Activated gamma-delta T cell treated with Interleukin-2 at 50 U/mL for 16 hours (primary cell): ENCODE data around the gene DMBX1.

ENCODE experiments used
- DNase-seq: peaks from one replicate; pipeline ENCODE4 v3.0.0-alpha.2; 2020

The DMBX1 gene

GRCh38 chr1:46461017-46461808 is 28.4 kb upstream of the DMBX1 start:
- DNase-seq, result no peak

DNA sequence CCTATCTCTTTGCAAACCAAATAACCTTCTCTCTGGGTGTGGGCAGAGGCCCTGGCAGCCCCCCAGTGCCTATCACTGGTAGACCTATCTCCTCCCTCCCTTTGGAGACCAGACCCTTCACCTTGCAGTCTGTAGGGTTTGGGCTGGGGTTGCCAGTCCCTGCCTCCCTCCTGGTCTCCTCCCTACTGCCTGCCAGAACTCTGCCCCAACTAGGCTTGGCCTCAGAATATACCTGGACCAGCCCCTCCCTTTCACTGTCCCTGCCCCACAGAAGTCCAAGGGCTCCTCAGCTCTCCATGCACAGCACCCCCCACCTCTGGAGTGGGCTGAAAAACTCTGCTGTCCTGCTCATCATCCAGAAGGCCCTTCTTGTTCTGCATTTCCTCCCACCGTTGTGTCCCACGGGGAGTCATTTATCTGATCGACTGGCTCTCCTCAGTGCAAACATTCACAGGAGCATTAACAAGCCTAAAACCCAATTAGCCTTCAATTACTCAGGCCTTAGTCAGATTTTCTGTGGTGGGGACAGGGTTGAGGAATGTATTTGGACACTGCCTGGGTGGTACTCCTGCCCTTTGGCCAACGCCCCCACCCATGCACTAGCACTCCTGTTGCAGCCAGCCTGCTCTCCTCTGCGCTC is 27.7 kb upstream of the DMBX1 start:
- DNase-seq, result no peak

GRCh38 chr1:46464013-46464548 is 25.6 kb upstream of the DMBX1 start:
- no peak for DNase-seq

DNA sequence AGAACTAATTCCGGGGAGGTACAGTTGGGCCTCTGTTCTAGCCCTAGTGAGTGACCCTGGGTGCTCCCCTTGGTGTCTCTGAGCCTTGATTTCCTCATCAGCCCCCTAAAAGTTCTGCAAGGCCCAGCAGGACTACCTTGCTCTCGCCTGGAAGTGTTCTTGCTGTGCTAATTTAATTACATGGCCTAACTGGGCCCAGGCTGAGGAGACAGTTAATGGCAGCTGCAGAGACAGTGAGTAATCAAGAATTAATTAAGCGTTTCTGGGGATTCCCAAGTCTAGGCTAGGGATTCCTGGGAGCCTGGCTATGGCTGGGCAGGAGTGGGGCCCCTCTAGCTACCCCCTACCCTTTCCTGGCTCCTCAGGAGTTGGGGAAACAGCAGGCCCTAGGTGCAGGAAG is 24.7 kb upstream of the DMBX1 start:
- no peak for DNase-seq

- DNase-seq, result no peak
Observed at GRCh38 chr1:46465981-46466476, 23.6 kb upstream of the DMBX1 start.

GRCh38 chr1:46466477-46467182 is 23.0 kb upstream of the DMBX1 start:
- DNase-seq, result no peak

DNA sequence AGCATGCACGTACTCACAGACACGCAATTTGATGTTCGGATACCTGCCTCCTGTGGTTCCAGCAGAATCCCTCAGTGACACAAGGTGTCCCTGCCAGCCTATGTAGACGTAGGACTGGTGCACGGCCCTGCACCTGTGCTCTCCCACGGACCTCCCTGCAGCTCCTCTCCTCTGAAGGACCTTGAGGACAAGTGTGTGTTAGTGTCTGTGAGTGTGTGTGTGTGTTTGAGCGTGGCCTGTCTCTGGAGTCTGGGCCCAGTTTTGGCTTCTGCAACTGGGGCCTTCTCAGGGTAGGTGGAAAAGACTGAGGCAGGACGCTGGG is 22.5 kb upstream of the DMBX1 start:
- no peak for DNase-seq

DNA sequence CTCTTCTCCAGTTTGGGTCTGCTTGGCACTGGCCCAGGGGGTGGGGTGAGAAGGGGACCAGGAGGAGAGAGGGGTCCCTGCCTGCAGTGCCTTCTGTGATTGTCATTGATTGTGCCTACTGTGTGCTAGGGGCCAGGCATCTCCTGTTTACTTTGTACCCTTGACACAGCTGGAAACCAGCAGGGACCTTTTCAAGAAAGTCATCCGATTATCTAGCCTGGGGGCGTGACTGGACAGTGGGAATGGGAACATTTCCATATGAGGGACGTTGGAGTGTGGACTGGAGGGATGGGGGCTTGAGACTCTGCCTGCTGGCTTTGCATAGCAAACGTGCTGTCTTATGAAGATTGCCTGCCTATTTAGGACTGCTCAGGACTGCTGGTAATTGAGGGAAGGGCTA is 19.8 kb upstream of the DMBX1 start:
- DNase-seq, result no peak

DNA sequence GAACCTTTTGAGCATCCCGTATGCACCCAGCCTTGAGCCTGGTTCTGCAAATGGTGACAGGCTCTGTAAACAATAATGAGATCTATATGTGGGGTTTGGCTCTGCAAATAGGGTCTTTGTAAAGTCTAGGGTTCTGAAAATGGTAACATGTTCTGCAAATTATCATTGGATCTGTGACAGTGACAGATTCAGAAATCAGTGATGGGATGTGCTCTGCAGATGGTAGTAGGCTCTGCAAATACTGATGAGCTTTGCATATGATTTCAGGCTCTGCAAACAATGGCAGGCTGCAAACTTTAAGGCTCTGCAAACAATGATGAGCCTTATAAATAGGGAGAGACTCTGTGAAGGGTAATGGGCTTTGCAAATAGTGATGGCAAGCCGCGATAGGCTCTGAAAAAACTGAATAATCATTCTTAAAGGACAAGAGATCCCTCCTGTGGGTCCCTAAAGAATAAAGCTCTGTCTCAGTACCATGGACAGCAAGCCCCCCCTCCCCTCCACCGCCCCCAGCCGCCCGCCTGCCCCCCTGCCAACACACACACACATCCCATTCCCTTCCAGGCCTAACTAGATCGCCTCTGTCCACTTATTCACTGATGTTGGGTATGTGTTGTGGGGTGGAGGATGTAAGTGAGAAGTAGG is 17.7 kb upstream of the DMBX1 start:
- DNase-seq, result no peak

- DNase-seq, result no peak
Observed at GRCh38 chr1:46472498-46473181, 17.0 kb upstream of the DMBX1 start.

DNA sequence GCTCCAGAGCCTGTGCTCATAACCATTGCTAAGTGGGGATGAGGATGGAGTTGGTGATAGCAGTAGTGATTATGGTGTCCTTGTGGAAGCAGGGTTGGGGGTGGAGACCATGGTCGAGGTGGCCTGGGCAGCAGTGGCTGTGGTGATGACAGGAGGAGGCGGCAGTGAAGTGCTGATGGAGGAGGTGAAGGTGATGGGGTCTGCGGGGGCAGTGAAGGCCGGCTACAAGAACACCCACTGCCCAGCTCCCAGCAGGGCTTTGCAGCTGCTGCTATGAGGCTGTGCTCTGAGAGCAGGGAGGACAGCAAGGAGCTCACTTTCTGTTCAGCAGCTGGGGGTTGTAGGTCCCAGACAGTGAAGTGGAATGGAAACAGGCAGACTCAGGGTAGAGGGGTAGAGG is 15.6 kb upstream of the DMBX1 start:
- no peak for DNase-seq

DNA sequence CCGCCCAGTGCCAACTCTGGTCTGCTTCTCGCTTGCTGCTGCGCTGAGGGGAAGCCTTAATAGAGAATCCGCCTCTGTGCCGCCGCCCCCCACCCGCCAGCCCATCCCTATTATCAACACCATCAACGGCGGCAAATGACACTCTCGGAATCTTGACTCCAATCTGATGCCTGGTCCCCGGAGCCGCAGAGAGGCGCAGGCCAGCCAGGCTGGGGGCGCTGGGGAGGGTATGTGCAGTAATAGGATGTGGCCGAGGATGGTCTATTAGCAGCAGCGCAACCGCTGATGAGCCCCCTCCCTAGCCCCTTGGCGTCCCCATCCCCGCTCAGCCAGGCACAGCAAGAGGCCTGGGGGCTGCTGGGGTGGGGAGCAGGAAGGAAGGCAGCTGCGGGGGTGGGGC is 15.1 kb upstream of the DMBX1 start:
- no peak for DNase-seq

DNA sequence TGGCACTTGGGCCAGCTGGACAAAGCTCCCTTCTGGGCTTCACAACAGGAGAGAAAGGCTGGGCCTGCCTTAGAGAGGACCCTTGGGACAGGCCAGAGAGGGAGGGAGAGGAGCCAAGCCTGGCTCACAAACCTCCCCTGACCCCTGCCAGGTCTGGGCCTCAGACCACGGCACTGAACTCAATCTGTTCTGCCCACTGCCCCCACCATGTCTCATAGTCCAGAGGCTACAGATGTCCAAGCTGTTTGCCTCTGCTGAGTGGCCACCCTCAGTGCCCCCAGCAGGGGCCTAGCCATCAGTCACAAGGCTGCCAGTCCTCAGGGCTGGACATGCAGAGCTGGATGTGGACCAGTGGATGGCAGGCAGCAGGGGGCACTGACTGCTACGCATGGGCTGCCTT is 13.0 kb upstream of the DMBX1 start:
- no peak for DNase-seq

- DNase-seq, result peak; percentile 69
Observed at GRCh38 chr1:46477153-46477929, 12.3 kb upstream of the DMBX1 start.

GRCh38 chr1:46478721-46479485 is 10.7 kb upstream of the DMBX1 start:
- DNase-seq, result no peak

DNA sequence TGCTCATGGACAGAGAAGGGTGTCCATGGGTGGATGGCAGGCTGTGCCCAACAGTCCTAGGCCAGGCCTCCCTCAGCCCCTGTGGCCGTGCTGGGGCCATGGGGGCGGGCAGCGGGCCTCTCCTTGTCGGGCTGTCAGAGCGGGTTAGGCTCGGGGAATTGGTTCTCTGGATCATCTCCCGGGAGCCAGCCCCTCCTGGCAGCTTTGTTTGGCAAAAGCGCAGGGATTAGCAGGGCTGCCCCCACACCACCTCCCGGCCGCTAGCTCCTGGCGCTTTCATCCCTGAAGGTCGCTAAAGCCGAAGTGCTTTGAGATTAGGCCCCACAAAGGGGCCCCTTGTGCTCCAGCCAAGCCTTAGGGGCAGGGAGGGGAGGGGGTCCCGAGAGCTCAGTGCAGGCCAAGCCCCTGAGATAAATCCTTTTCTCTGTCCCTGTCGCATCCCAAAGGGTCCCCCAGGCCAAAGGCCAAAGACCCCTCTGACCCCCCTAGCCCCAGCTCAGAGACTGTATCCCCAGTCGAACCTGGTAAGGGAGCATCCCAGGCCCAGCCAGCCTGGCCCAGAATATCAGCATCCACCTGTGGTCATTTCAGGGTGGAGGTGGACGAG is 9.8 kb upstream of the DMBX1 start:
- no peak for DNase-seq

DNA sequence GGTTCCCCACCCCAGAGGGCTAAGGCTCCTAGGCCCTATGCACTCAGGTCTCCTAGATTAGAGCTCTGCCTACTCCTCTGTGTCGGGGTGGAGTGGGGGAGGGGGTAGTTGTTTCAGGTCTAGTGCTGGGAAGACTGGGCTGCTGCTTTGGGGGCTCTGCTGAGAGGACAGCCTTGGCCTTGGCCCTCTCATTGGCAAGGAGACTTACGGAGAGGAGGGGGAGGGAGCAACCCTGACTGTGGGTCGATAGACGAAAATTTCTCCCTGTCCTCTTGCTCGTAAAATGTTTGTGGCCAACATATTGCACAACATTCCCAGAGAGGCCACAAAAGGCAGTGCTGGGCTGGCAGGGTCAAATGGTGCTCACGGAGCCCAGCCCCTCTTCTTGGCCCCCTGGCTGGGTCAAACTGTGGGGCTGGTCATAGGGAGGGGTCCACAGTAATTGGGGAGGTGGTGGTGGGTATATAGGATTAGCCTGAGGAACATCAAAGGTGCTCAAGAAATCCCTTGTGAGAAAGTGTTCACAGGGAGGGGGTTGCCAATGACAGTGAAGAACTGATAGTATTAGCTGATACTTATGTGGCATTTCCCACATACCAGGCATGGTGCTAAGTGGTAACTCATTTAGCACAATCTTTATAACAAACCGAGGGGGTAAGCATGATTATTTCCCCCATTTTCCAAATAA is 8.5 kb upstream of the DMBX1 start:
- no peak for DNase-seq

- DNase-seq, result no peak
Observed at GRCh38 chr1:46481961-46482360, 7.7 kb upstream of the DMBX1 start.

- DNase-seq, result no peak
Observed at GRCh38 chr1:46483589-46483988, 6.0 kb upstream of the DMBX1 start.
